GM12878 (cell line): ENCODE results near the gene STRADB. TPM values are rescaled to one million over a fixed set of nuclear protein-coding genes. Genes with fewer than 3 reads are reported as not detected.

Source experiments
- BCLAF1 ChIP-seq: fragments of 450-650 bp; IDR thresholded peaks from 2 replicates; pipeline ENCODE4 v1.6.1; 2017; ENCODE audit warnings: antibody characterized with exemption, mild to moderate bottlenecking, moderate library complexity
- BHLHE40 ChIP-seq, 2 experiments: fragments of 450-650 bp in 1 of 2; IDR thresholded peaks; 2 replicates each; pipeline ENCODE4 v1.6.1; 2011 to 2017; ENCODE audit warnings: low read depth in 2 of 2, borderline replicate concordance in 1 of 2, improper control_type of control experiment in 1 of 2, low read length in 1 of 2, mild to moderate bottlenecking in 1 of 2
- CBFB ChIP-seq: IDR thresholded peaks from 2 replicates; pipeline ENCODE4 v1.6.1; 2016; ENCODE audit warnings: antibody characterized with exemption, low read depth
- CEBPB ChIP-seq, 2 experiments: fragments of 150-350 bp in 1 of 2; IDR thresholded peaks; 2 replicates each; pipeline ENCODE4 v1.6.1; 2012 to 2014; ENCODE audit warnings: low read depth in 2 of 2, low read length in 2 of 2, borderline replicate concordance in 1 of 2, inconsistent platforms in 1 of 2
- FOXK2 ChIP-seq: fragments of 450-650 bp; IDR thresholded peaks from 2 replicates; pipeline ENCODE4 v1.6.1; 2017; ENCODE audit warnings: mild to moderate bottlenecking, moderate library complexity
- IKZF2 ChIP-seq, 2 experiments: fragments of 450-650 bp; IDR thresholded peaks; 2 replicates each; pipeline ENCODE4 v1.6.1; 2017; ENCODE audit warnings: mild to moderate bottlenecking in 2 of 2, moderate library complexity in 2 of 2
- KDM1A ChIP-seq: fragments of 200-600 bp; sonication (generic); IDR thresholded peaks from 2 replicates; pipeline ENCODE4 v1.6.1; 2016; ENCODE audit warnings: borderline replicate concordance
- MLLT1 ChIP-seq: fragments of 450-650 bp; IDR thresholded peaks from 2 replicates; pipeline ENCODE4 v1.6.1; 2016; ENCODE audit warnings: mild to moderate bottlenecking
- MYB ChIP-seq: fragments of 150-350 bp; IDR thresholded peaks from 2 replicates; pipeline ENCODE4 v1.6.1; 2014; ENCODE audit warnings: mild to moderate bottlenecking, low read depth, low read length, borderline replicate concordance
- NBN ChIP-seq: fragments of 450-650 bp; IDR thresholded peaks from 2 replicates; pipeline ENCODE4 v1.6.1; 2016
- NR2C2 ChIP-seq: IDR thresholded peaks from 2 replicates; pipeline ENCODE4 v1.6.1; 2011; ENCODE audit warnings: borderline replicate concordance, low read depth; ENCODE audit not compliant: control insufficient read depth, insufficient read length
- NR2F1 ChIP-seq: fragments of 450-650 bp; conservative IDR thresholded peaks from 2 replicates; pipeline ENCODE4 v1.6.1; 2017; ENCODE audit warnings: mild to moderate bottlenecking
- PAX5 ChIP-seq: IDR thresholded peaks from 2 replicates; pipeline ENCODE4 v1.6.1; 2011; ENCODE audit warnings: low read depth, low read length, borderline replicate concordance
- POLR2AphosphoS5 ChIP-seq: IDR thresholded peaks from 2 replicates; pipeline ENCODE4 v1.6.1; 2011; ENCODE audit warnings: mild to moderate bottlenecking, low read length, inconsistent platforms
- RCOR1 ChIP-seq: conservative IDR thresholded peaks from 2 replicates; pipeline ENCODE4 v1.6.1; 2012; ENCODE audit warnings: low read depth, low read length, improper control_type of control experiment
- SKIL ChIP-seq: fragments of 450-650 bp; IDR thresholded peaks from 2 replicates; pipeline ENCODE4 v1.6.1; 2017; ENCODE audit warnings: mild to moderate bottlenecking, low read depth, inconsistent platforms; ENCODE audit not compliant: poor library complexity, severe bottlenecking
- SMAD1 ChIP-seq: fragments of 450-650 bp; IDR thresholded peaks from 2 replicates; pipeline ENCODE4 v1.6.1; 2018; ENCODE audit warnings: mild to moderate bottlenecking, low read depth; ENCODE audit not compliant: partially characterized antibody
- SPI1 ChIP-seq: IDR thresholded peaks from 2 replicates; pipeline ENCODE4 v1.6.1; 2011; ENCODE audit warnings: low read depth, mild to moderate bottlenecking, low read length, moderate library complexity, borderline replicate concordance; ENCODE audit not compliant: insufficient read depth
- STAT3 ChIP-seq: IDR thresholded peaks from 2 replicates; pipeline ENCODE4 v1.6.1; 2011; ENCODE audit warnings: low read depth, low read length, improper control_type of control experiment
- SUPT20H ChIP-seq: IDR thresholded peaks from 2 replicates; pipeline ENCODE4 v1.6.1; 2011; ENCODE audit warnings: low read depth, mild to moderate bottlenecking, low read length, moderate library complexity, borderline replicate concordance; ENCODE audit not compliant: control insufficient read depth
- TAF1 ChIP-seq: IDR thresholded peaks from 2 replicates; pipeline ENCODE4 v1.6.1; 2011; ENCODE audit warnings: mild to moderate bottlenecking, low read depth, low read length, borderline replicate concordance
- TCF12 ChIP-seq: IDR thresholded peaks from 2 replicates; pipeline ENCODE4 v1.6.1; 2011; ENCODE audit warnings: low read depth, mild to moderate bottlenecking, low read length
- YY1 ChIP-seq: IDR thresholded peaks from 2 replicates; pipeline ENCODE4 v1.6.1; 2011; ENCODE audit warnings: low read depth, mild to moderate bottlenecking, low read length
- ZBED1 ChIP-seq: IDR thresholded peaks from 2 replicates; pipeline ENCODE4 v1.6.1; 2016; ENCODE audit warnings: borderline replicate concordance
- ZSCAN29 ChIP-seq: fragments of 450-650 bp; IDR thresholded peaks from 2 replicates; pipeline ENCODE4 v1.6.1; 2017; ENCODE audit warnings: mild to moderate bottlenecking, moderate library complexity
- polyA plus RNA-seq, 11 experiments: library from polyadenylated mRNA; depleted of rRNA in 4 of 11; unstranded in 6 of 11; stranded (reverse) in 5 of 11; fragments of >200 nt; fragmentation: Nextera tagmentation in 4 of 11; fragmentation: Illumina TruSeq in 1 of 11; extraction: Ambion mirVana in 4 of 11; extraction: Trizol in 1 of 11; gene quantifications; 1 replicate in 1 of 11; 2 replicates in 10 of 11; pipeline versions ENCODE4 v1.2.1 to v1.2.3, GENCODE V29; 2011 to 2016; ENCODE audit warnings: inconsistent platforms in 2 of 11, missing spikeins in 2 of 11, low read depth in 1 of 11
- total RNA-seq, 4 experiments: library from RNA; depleted of rRNA in 3 of 4; stranded (reverse); fragments of >200 nt in 3 of 4; fragmentation: Illumina TruSeq in 1 of 4; extraction: Trizol in 1 of 4; gene quantifications; 2 replicates each; pipeline versions ENCODE4 v1.2.1 to v1.2.3, GENCODE V29; 2013 to 2021

The STRADB gene
- total and polyA plus RNA-seq, 10 of the 15 experiments (the other 5 are each of a cell fraction or from before 2014, with no cell fraction given), result 7.6 to 58.3 (median 32.2) TPM

GRCh38 chr2:201414099-201415023, 37.2 kb upstream of the STRADB start (continued):
- TF ChIP-seq POLR2AphosphoS5 (no peak), STAT3 (no peak), MLLT1 (no peak), YY1 (no peak), ZBED1 (peak; percentile 41; the same call in 1 of the 2 replicates), RCOR1 (no peak), SUPT20H (no peak), MYB (no peak), CBFB (no peak), ZSCAN29 (no peak), BCLAF1 (no peak), SKIL (peak; percentile 21), PAX5 (no peak), BHLHE40 (IDR thresholded peaks at IDR 0.05; ENCODE audit: borderline replicate concordance in 1 of 2, low read depth in 2 of 2, low read length in 1 of 2) (no peak), NR2F1 (no peak), TCF12 (no peak), KDM1A (no peak), CEBPB (IDR thresholded peaks at IDR 0.05; ENCODE audit: borderline replicate concordance in 1 of 2, low read depth in 2 of 2, low read length in 2 of 2) (0 out of 4 replicates have a peak, but pooled peaks of 1 of the 2 experiments have one; percentile 35), NR2C2 (no peak), SPI1 (no peak), SMAD1 (no peak), FOXK2 (no peak), IKZF2 (IDR thresholded peaks at IDR 0.05) (peak; percentile 53 to 54; a peak in 3 of 4 replicates), TAF1 (no peak), NBN (peak; percentile 60)
